CD4-positive, alpha-beta T cell treated with Interferon gamma for 1 hour (primary cell): Measurements from ENCODE around the gene LRFN3.
"Not testable (repeated sequence)": the region's sequence is repeated elsewhere in the genome, so short reads cannot be mapped to it uniquely, and the experiment has no call there.

Experiments
- DNase-seq: peaks from one replicate; pipeline ENCODE4 v3.0.0-alpha.2; 2020

LRFN3 gene

GRCh38 chr19:35935911-35936737, at the start of gene LRFN3:
Gene LRFN3 (plus strand): TSS chr19:35936374. CDS start chr19:35939426, 3,052 bp downstream.
- DNase-seq = peak; percentile 16

- no peak for DNase-seq
Measured at GRCh38 chr19:35887197-35887596, 49.0 kb upstream of the LRFN3 start.

GRCh38 chr19:35888398-35888797, 47.8 kb upstream of the LRFN3 start:
- no peak for DNase-seq

GRCh38 chr19:35889370-35890112, 46.6 kb upstream of the LRFN3 start:
- no peak for DNase-seq

GRCh38 chr19:35890113-35890650, 46.0 kb upstream of the LRFN3 start:
- no peak for DNase-seq

GRCh38 chr19:35891819-35892218, 44.4 kb upstream of the LRFN3 start:
- not testable (repeated sequence) for DNase-seq

- no peak for DNase-seq
Measured at GRCh38 chr19:35894342-35894741, 41.8 kb upstream of the LRFN3 start.

- DNase-seq = no peak
Measured at GRCh38 chr19:35895911-35896642, 40.1 kb upstream of the LRFN3 start.

- no peak for DNase-seq
Measured at GRCh38 chr19:35896643-35897040, 39.5 kb upstream of the LRFN3 start.

- no peak for DNase-seq
Measured at GRCh38 chr19:35897706-35898451, 38.3 kb upstream of the LRFN3 start.

- DNase-seq = no peak
Measured at GRCh38 chr19:35898499-35898809, 37.7 kb upstream of the LRFN3 start.

- DNase-seq = peak; percentile 91
Measured at GRCh38 chr19:35899547-35900214, 36.5 kb upstream of the LRFN3 start.

- DNase-seq = no peak
Measured at GRCh38 chr19:35901055-35901644, 35.0 kb upstream of the LRFN3 start.

GRCh38 chr19:35901854-35902661, 34.1 kb upstream of the LRFN3 start, which contains the start of gene HCST:
Gene HCST (plus strand): TSS chr19:35902529. CDS start chr19:35902594, 65 bp downstream.
- peak; percentile 60 for DNase-seq

GRCh38 chr19:35902870-35903475, 33.2 kb upstream of the LRFN3 start:
- DNase-seq = no peak

- peak; percentile 95 for DNase-seq
Measured at GRCh38 chr19:35903550-35904179, 32.5 kb upstream of the LRFN3 start.

GRCh38 chr19:35904311-35905068, 31.7 kb upstream of the LRFN3 start:
- DNase-seq = no peak

- DNase-seq = no peak
Measured at GRCh38 chr19:35905178-35905727, 30.9 kb upstream of the LRFN3 start.

- no peak for DNase-seq
Measured at GRCh38 chr19:35907377-35907745, 28.8 kb upstream of the LRFN3 start.
